Measurements from ENCODE around the gene COL4A1.

The COL4A1 gene

GRCh38 chr13:110248449-110249143 lies 58.4 kb downstream of the COL4A1 start:
- Histone ChIP-seq H3F3A (ENCODE audit: insufficient read depth, low read length) (no peaks in the 10 kb centered on the region), H3K4me1 (ENCODE audit: low read length) (no peaks in the 10 kb centered on the region), H3K9me2 (replicated peaks; ENCODE audit: insufficient read depth, low read length) (no peaks in the 10 kb centered on the region), H3K9ac (ENCODE audit: low read length) (no peak overlapping the region), H3K79me2 (ENCODE audit: low read length) (no peaks in the 10 kb centered on the region), H3K27me3 (replicated peaks; ENCODE audit: insufficient read depth, low read length) (no peaks in the 10 kb centered on the region), H3K27ac (ENCODE audit: low read length) (no peak overlapping the region), H3K4me2 (ENCODE audit: low read depth, low read length) (no peak overlapping the region), H4K20me1 (ENCODE audit: insufficient read depth, low read length) (no peaks in the 10 kb centered on the region), H2AFZ (ENCODE audit: low read length) (no peak overlapping the region), H3K9me3 (replicated peaks; ENCODE audit: insufficient read depth, low read length) (no peaks in the 10 kb centered on the region), H3K36me3 (replicated peaks; ENCODE audit: insufficient read depth, low read length) (no peaks in the 10 kb centered on the region), H3K4me3 (ENCODE audit: low read length) (no peak overlapping the region)
- no peak for TF ChIP-seq EZH2 (optimal IDR thresholded peaks at IDR 0.05; ENCODE audit: low read depth, low read length)
- TF ChIP-seq, protein P1, sequence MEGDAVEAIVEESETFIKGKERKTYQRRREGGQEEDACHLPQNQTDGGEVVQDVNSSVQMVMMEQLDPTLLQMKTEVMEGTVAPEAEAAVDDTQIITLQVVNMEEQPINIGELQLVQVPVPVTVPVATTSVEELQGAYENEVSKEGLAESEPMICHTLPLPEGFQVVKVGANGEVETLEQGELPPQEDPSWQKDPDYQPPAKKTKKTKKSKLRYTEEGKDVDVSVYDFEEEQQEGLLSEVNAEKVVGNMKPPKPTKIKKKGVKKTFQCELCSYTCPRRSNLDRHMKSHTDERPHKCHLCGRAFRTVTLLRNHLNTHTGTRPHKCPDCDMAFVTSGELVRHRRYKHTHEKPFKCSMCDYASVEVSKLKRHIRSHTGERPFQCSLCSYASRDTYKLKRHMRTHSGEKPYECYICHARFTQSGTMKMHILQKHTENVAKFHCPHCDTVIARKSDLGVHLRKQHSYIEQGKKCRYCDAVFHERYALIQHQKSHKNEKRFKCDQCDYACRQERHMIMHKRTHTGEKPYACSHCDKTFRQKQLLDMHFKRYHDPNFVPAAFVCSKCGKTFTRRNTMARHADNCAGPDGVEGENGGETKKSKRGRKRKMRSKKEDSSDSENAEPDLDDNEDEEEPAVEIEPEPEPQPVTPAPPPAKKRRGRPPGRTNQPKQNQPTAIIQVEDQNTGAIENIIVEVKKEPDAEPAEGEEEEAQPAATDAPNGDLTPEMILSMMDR (IDR thresholded peaks at IDR 0.05; ENCODE audit: low read length): no peak
- DNase-seq: no peak

DNA sequence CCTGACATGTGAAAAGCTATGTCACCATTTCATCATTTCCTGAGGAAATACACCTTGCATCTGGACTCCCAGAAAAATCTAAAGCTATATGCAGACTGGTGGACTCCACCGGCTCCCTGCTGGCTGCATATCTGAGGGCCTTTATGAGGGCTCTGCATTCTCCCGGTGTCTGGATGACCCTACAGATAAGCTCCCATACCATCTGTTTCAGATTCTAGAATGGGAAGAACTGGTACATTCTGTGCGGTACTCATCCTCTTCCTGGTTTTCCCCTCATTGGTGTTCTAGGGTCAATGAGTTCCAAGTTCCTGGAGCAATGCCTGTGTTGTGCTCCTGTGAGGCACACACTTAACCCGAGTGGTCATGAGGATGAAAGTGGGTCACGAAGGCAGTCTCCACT lies 60.4 kb downstream of the COL4A1 start:
- H3K4me2 ChIP-seq (ENCODE audit: low read depth, low read length): no peak overlapping the region
- H4K20me1 ChIP-seq (ENCODE audit: insufficient read depth, low read length): no peaks in the 10 kb centered on the region
- H2AFZ ChIP-seq (ENCODE audit: low read length): no peak overlapping the region
- no peaks in the 10 kb centered on the region for H3K9me2 ChIP-seq (replicated peaks; ENCODE audit: insufficient read depth, low read length)
- H3K4me3 ChIP-seq (ENCODE audit: low read length): no peak overlapping the region
- no peaks in the 10 kb centered on the region for H3K27me3 ChIP-seq (replicated peaks; ENCODE audit: insufficient read depth, low read length)
- H3K36me3 ChIP-seq (replicated peaks; ENCODE audit: insufficient read depth, low read length): no peaks in the 10 kb centered on the region
- no peak overlapping the region for H3K9ac ChIP-seq (ENCODE audit: low read length)
- TF ChIP-seq EZH2 (optimal IDR thresholded peaks at IDR 0.05; ENCODE audit: low read depth, low read length) (no peak), EZH2phosphoT487 (IDR thresholded peaks at IDR 0.05; ENCODE audit: low read length) (no peak)
- TF ChIP-seq, protein P1 (IDR thresholded peaks at IDR 0.05; ENCODE audit: low read length): no peak
- no peak for DNase-seq
- no peaks in the 10 kb centered on the region for H3F3A ChIP-seq (ENCODE audit: insufficient read depth, low read length)
- H3K27ac ChIP-seq (ENCODE audit: low read length): no peak overlapping the region
- H3K79me2 ChIP-seq (ENCODE audit: low read length): no peaks in the 10 kb centered on the region
- H3K9me3 ChIP-seq (replicated peaks; ENCODE audit: insufficient read depth, low read length): no peaks in the 10 kb centered on the region
- no peaks in the 10 kb centered on the region for H3K4me1 ChIP-seq (ENCODE audit: low read length)

DNA sequence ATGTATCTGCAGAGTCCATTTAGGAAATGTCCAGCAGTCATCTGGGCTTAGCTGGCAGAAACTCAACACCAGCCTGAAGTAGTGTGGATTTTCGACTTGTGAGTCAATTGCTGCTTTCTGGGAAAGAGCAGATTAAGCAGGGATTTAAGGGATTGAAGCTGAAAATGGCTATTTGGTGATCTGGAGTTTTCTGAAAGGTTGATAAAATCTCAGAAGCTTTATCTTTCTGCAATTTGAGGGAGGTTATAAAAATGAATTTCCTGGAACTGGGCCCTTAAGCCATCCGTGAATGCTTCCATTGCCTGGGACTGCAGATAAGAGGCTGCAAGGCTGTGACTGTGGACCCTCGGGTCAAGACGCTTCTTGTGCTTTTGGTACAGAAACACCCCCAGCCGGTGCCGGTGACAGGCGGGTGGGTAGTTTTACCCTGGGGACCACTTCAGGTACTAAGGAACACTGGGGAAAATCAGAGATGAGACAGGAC lies 61.5 kb downstream of the COL4A1 start:
- Histone ChIP-seq H3K9ac (ENCODE audit: low read length) (no peak overlapping the region), H3K9me2 (replicated peaks; ENCODE audit: insufficient read depth, low read length) (no peaks in the 10 kb centered on the region), H3K4me1 (ENCODE audit: low read length) (no peaks in the 10 kb centered on the region), H3K27ac (ENCODE audit: low read length) (no peak overlapping the region), H3K9me3 (replicated peaks; ENCODE audit: insufficient read depth, low read length) (no peaks in the 10 kb centered on the region), H3K36me3 (replicated peaks; ENCODE audit: insufficient read depth, low read length) (no peaks in the 10 kb centered on the region), H3F3A (ENCODE audit: insufficient read depth, low read length) (no peaks in the 10 kb centered on the region), H4K20me1 (ENCODE audit: insufficient read depth, low read length) (no peaks in the 10 kb centered on the region), H3K79me2 (ENCODE audit: low read length) (no peaks in the 10 kb centered on the region), H2AFZ (ENCODE audit: low read length) (no peak overlapping the region), H3K4me3 (ENCODE audit: low read length) (no peak overlapping the region), H3K4me2 (ENCODE audit: low read depth, low read length) (no peak overlapping the region), H3K27me3 (replicated peaks; ENCODE audit: insufficient read depth, low read length) (no peaks in the 10 kb centered on the region)
- TF ChIP-seq EZH2 (optimal IDR thresholded peaks at IDR 0.05; ENCODE audit: low read depth, low read length): no peak
- no peak for TF ChIP-seq EZH2phosphoT487 (IDR thresholded peaks at IDR 0.05; ENCODE audit: low read length)
- TF ChIP-seq, protein P1 (IDR thresholded peaks at IDR 0.05; ENCODE audit: low read length): no peak
- no peak for DNase-seq

Data from MM.1S (cell line).